ENCODE data around the gene CAPN12.

- TF ChIP-seq CTCF (optimal IDR thresholded peaks at IDR 0.05 in 1 of 3, IDR thresholded peaks at IDR 0.05 in 1 of 3, conservative IDR thresholded peaks at IDR 0.05 in 1 of 3; ENCODE audit: extremely low read depth in 1 of 3, insufficient read depth in 2 of 3, low read length in 3 of 3), result no peak
- no peak for TF ChIP-seq EZH2 (IDR thresholded peaks at IDR 0.05; ENCODE audit: low read length)
These were observed 42.4 kb upstream of the CAPN12 start for GRCh38 chr19:38786572-38787265.
